LNCaP clone FGC (cell line): ENCODE data around the gene SIGLEC8.
A peak's percentile ranks its signal among the peaks of the same experiment; 100 is the strongest.
"Not testable (repeated sequence)": the region's sequence is repeated elsewhere in the genome, so short reads cannot be mapped to it uniquely, and the experiment has no call there.

Source experiments
- DNase-seq: peaks from one replicate; pipeline ENCODE4 v3.0.0-alpha.2; 2011; ENCODE audit warnings: low read depth
- H3K4me3 ChIP-seq: 2 replicates; pipeline ENCODE4 v1.5.1; 2011; ENCODE audit warnings: mild to moderate bottlenecking, low read depth, low read length, control low read depth
- CTCF ChIP-seq: IDR thresholded peaks from 2 replicates; pipeline ENCODE4 v1.5.1; 2012; ENCODE audit warnings: mild to moderate bottlenecking; ENCODE audit not compliant: control insufficient read depth, insufficient read depth; ENCODE audit errors: extremely low read depth

The SIGLEC8 gene

GRCh38 chr19:51448011-51448410 lies 10.2 kb downstream of the SIGLEC8 start:
- DNase-seq = no peak
- H3K4me3 ChIP-seq = no peak overlapping the region
- no peak for TF ChIP-seq CTCF

GRCh38 chr19:51447510-51447909 lies 10.7 kb downstream of the SIGLEC8 start:
- H3K4me3 ChIP-seq, DNase-seq: not testable (repeated sequence)

- TF ChIP-seq CTCF = no peak
- H3K4me3 ChIP-seq = no peak overlapping the region
- no peak for DNase-seq
Observed at GRCh38 chr19:51441410-51442390, 16.6 kb downstream of the SIGLEC8 start.

- DNase-seq = no peak
- TF ChIP-seq CTCF = no peak
- no peak overlapping the region for H3K4me3 ChIP-seq
Observed at GRCh38 chr19:51440846-51441409, 17.3 kb downstream of the SIGLEC8 start.

- H3K4me3 ChIP-seq = no peak overlapping the region
- no peak for DNase-seq
- TF ChIP-seq CTCF = no peak
Observed at GRCh38 chr19:51440052-51440451, 18.2 kb downstream of the SIGLEC8 start.

- peak; percentile 67 for TF ChIP-seq CTCF
- DNase-seq = no peak
- H3K4me3 ChIP-seq = no peak overlapping the region
Observed at GRCh38 chr19:51439021-51439465, 19.2 kb downstream of the SIGLEC8 start.

- no peak overlapping the region for H3K4me3 ChIP-seq
- no peak for TF ChIP-seq CTCF
- DNase-seq = no peak
Observed at GRCh38 chr19:51434456-51434855, 23.8 kb downstream of the SIGLEC8 start.
